K562 treated with DMSO at 1 percent for 4 hours (cell line): Measurements from ENCODE around the gene ALDH7A1. TPM values are rescaled to one million over a fixed set of nuclear protein-coding genes. Genes with fewer than 3 reads are reported as not detected.

Experiments used
- total RNA-seq: library from RNA; unstranded; fragments of 300-600 nt; gene quantifications from 2 replicates; pipeline ENCODE4 v1.2.3, GENCODE V29; 2022; ENCODE audit not compliant: insufficient read depth

The ALDH7A1 gene
- total RNA-seq, result not detected in 2 replicates

DNA sequence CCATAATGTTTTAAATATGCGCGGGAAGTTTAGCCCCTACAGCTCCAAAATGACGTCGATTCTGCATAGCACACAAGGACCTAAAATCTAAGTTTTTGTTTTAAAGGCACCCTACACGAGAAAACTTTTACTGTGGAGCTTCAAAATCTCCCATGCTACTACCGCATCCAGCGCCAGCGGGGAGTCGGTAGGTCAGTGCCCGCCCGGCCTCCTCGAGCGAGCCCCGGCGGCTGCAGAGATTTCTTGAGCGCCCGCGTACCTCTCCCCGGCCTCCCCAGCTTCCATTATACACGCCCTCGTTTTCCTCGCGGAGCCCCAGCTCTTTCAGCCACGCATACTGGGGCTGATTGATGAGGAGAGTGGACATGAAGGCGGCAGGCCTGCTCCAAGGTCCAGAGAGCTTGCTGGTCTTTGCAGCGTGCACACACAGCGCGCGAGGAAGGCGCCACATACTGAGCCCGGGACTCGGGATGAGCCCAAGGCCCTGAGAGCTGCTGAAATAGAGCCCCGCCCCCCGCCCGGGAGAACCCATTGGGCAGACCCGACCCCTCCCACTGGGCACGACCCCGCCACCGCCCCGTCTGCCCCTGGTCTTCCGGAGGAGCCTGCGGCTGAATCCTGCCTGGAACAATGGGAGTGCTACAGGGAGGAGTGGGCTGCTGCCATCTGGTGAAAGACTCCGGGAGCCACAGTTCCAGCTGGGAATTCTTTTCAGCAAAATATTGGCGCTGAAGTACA lies at the start of gene ALDH7A1:
Gene ALDH7A1, minus strand, starts transcription at position 472 of the 738 bp plus-strand sequence. Its CDS starts 21 bp downstream, at position 451.

DNA sequence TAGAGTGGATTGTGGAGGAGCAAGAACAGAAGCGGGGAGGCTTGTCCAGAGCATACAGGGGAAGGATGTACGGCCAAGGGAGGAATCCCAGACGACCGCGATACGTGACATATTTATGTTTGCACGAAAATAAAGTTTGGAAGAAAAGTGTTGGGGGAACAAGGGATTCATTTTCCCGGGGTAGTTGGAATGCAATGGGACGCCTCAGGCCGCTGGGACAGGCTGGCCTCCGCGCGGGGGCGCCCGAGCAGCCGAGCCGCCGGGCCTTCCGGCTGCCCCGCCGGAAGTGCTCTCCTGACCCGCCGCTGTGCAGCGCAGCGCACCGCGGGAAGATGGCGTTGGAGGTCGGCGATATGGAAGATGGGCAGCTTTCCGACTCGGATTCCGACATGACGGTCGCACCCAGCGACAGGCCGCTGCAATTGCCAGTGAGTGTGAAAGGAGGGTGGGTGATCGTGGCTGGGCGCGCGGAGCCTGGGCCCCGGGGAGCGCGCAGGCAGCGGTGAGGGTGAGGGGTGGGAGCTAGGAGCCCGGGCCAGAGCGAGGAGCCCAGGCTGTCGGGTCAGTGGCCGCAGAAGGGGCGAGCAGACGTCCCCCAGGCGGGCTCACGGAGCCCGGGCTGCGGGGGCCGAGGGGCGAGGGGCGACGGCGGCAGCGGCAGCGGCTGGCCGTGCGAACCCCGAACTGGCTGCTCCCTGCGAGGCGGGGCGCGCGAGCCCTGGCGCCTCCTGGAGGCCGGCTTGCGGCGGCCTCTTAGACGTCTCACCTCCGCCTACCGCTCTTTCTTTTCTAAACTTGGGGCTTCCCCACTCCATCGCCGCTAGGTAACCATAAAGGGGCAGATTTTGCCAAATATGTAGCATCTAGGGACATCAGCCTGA lies 5.9 kb upstream of the ALDH7A1 start, which contains the start of gene PHAX:
Gene PHAX, plus strand, starts transcription at position 317 of the 881 bp plus-strand sequence. Its CDS starts 16 bp downstream, at position 333.

Other genes starting within 250 kb of the ALDH7A1 start
- gene GRAMD2B, start 171.8 kb downstream of the ALDH7A1 start, total RNA-seq, result 1.0 and 3.4 TPM in 2 replicates
- gene PHAX, start 5.7 kb upstream of the ALDH7A1 start, total RNA-seq, result 7.0 and 13.5 TPM in 2 replicates
- 57.3 and 66.8 TPM in 2 replicates for gene LMNB1, start 181.9 kb upstream of the ALDH7A1 start, total RNA-seq